Adrenal gland (tissue), 5 donors: ENCODE measurements around the gene PLXNC1.

ENCODE experiments used
- POLR2A ChIP-seq, 2 donors: fragments of 450-650 bp; IDR thresholded peaks; one replicate each; pipeline ENCODE4 v1.6.1; 2017; ENCODE audit warnings: antibody characterized with exemption in 2 of 2, mild to moderate bottlenecking in 2 of 2, moderate library complexity in 1 of 2
- TF ChIP-seq, protein P1 (sequence below), 6 experiments: fragments of 450-650 bp in 4 of 6; fragments of 200-600 bp in 2 of 6; sonication (generic) in 1 of 6; IDR thresholded peaks; 1 replicate in 5 of 6; 2 replicates in 1 of 6; pipeline versions ENCODE4 v1.5.1 to v1.8.0; 2016 to 2021; ENCODE audit warnings: antibody characterized with exemption in 6 of 6, mild to moderate bottlenecking in 2 of 6, moderate library complexity in 1 of 6
- donor health status: DM: no; HTN: no; CAD: no.

- TF ChIP-seq, protein P1, sequence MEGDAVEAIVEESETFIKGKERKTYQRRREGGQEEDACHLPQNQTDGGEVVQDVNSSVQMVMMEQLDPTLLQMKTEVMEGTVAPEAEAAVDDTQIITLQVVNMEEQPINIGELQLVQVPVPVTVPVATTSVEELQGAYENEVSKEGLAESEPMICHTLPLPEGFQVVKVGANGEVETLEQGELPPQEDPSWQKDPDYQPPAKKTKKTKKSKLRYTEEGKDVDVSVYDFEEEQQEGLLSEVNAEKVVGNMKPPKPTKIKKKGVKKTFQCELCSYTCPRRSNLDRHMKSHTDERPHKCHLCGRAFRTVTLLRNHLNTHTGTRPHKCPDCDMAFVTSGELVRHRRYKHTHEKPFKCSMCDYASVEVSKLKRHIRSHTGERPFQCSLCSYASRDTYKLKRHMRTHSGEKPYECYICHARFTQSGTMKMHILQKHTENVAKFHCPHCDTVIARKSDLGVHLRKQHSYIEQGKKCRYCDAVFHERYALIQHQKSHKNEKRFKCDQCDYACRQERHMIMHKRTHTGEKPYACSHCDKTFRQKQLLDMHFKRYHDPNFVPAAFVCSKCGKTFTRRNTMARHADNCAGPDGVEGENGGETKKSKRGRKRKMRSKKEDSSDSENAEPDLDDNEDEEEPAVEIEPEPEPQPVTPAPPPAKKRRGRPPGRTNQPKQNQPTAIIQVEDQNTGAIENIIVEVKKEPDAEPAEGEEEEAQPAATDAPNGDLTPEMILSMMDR (IDR thresholded peaks at IDR 0.05) = no peak
- no peak for TF ChIP-seq POLR2A (IDR thresholded peaks at IDR 0.05)
Observed at GRCh38 chr12:94114166-94114565, 34.2 kb upstream of the PLXNC1 start.
